ENCODE results near the gene KLF11. TPM values are rescaled to one million over a fixed set of nuclear protein-coding genes. Genes with fewer than 3 reads are reported as not detected.

The KLF11 gene
- total and polyA plus RNA-seq, 2 of the 8 experiments (the other 6 are each of a cell fraction or from before 2014, with no cell fraction given) = 6.4 to 10.1 TPM

DNA sequence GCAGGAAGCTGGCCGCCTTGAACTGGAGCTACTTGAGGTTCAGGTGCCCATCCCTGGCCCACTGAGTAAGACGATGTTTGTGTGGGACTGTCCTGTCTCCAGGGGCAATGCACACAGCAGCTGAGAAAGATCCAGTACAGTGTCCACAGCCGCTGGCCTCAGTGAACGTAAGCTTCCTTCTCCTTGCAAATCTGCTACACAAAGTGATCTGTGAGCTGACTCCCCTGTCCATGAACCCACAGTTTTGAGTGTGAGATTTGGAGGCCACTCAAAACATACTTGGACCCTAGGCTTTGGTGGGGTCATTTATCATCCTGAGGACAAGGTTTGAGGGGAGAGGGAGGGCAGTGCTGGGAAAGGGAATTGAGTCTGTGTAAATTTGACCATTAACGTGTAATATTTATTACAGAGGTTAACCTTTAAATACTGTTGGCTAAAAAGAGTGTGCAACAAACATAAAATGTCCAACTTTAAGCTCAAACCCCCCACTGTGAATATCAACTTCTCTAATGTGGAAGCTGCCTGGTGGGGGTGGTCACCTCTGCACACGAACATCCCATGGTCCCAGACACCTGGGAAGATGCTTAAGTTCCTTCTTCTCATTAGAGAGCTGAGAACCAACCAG lies 41.8 kb downstream of the KLF11 start:
- no peaks in the 10 kb centered on the region for H3K79me1 ChIP-seq (ENCODE audit: low read depth, low read length)
- FAIRE-seq (no peak), DNase-seq (ENCODE audit: low read depth in 1 of 2, low spot score in 2 of 2) (no peak)
- no peak overlapping the region for H2AFZ ChIP-seq (ENCODE audit: low read length)
- H2BK120ac ChIP-seq (replicated peaks; ENCODE audit: low read depth, low read length) = no peak overlapping the region
- TF ChIP-seq RBBP5 (IDR thresholded peaks at IDR 0.05; ENCODE audit: borderline replicate concordance, low read depth, low read length) = no peak
- no peak for TF ChIP-seq KDM5A (IDR thresholded peaks at IDR 0.05; ENCODE audit: low read length)
- TF ChIP-seq POLR2A (IDR thresholded peaks at IDR 0.05; ENCODE audit: control extremely low read depth in 1 of 2, low read depth in 2 of 2, low read length in 2 of 2) = no peak
- TF ChIP-seq SAP30 (IDR thresholded peaks at IDR 0.05; ENCODE audit: insufficient read depth, insufficient replicate concordance, low read length) = no peak
- no peak for TF ChIP-seq SIN3A (conservative IDR thresholded peaks at IDR 0.05 in 1 of 2, IDR thresholded peaks at IDR 0.05 in 1 of 2; ENCODE audit: low read depth in 1 of 2, low read length in 2 of 2)
- no peak for TF ChIP-seq JUN (IDR thresholded peaks at IDR 0.05; ENCODE audit: low read depth, low read length)
- no peak for TF ChIP-seq NRF1 (IDR thresholded peaks at IDR 0.05; ENCODE audit: low read depth, low read length)
- no peak for TF ChIP-seq EZH2 (IDR thresholded peaks at IDR 0.05; ENCODE audit: low read depth, low read length, severe bottlenecking)
- H3K14ac ChIP-seq (ENCODE audit: insufficient read length) = no peak overlapping the region
- no peak overlapping the region for H3K56ac ChIP-seq (replicated peaks; ENCODE audit: insufficient read length, low read depth, low read length)
- peaks cover 3 to 13% (median 10%) of the 10 kb centered on the region in 4 experiments for H3K27me3 ChIP-seq (replicated peaks in 1 of 4; ENCODE audit: control insufficient read depth in 3 of 4, extremely low read depth in 1 of 4, insufficient read depth in 3 of 4, low read length in 3 of 4)
- ChIA-PET CTCF (ENCODE audit: partially characterized antibody) (interaction anchor here (1.0 to 24.1 kb wide), 10 partner anchors 9 to 315 kb away, joined by 3 to 429 read pairs (median 4); partner anchors contain the start of gene CYS1), POLR2A (ENCODE audit: partially characterized antibody) (interaction anchor here (0.7 to 1.6 kb wide), 8 partner anchors 9 to 50 kb away, joined by 3 to 4 read pairs (median 3); no protein-coding TSS in a partner anchor)
- H3K9ac ChIP-seq (replicated peaks in 1 of 4; ENCODE audit: extremely low read depth in 1 of 4, low read depth in 3 of 4, low read length in 3 of 4) = no peak overlapping the region
- no peak overlapping the region for H3K4me3 ChIP-seq (ENCODE audit: extremely low read depth in 1 of 4, insufficient read depth in 2 of 4, low read depth in 3 of 4, low read length in 4 of 4)
- H2BK15ac ChIP-seq (ENCODE audit: low read length) = no peak overlapping the region
- no peaks in the 10 kb centered on the region for H3K79me2 ChIP-seq (ENCODE audit: control insufficient read depth in 1 of 2, insufficient read depth in 2 of 2, low read length in 2 of 2)
- no peaks in the 10 kb centered on the region for H4K20me1 ChIP-seq (replicated peaks in 1 of 2; ENCODE audit: control insufficient read depth in 1 of 2, insufficient read depth in 2 of 2, low read length in 2 of 2)
- H2BK5ac ChIP-seq (ENCODE audit: low read depth, low read length) = no peak overlapping the region
- H3K9me3 ChIP-seq (ENCODE audit: insufficient read depth in 2 of 2, low read depth in 1 of 2, low read length in 1 of 2) = no peaks in the 10 kb centered on the region
- H2BK12ac ChIP-seq (ENCODE audit: low read depth, low read length) = no peak overlapping the region
- H3K4me2 ChIP-seq (ENCODE audit: insufficient read depth in 1 of 2, low read depth in 2 of 2, low read length in 2 of 2) = no peak overlapping the region
- peaks cover 0 to 4% (median 2%) of the 10 kb centered on the region in 4 experiments; a peak in 1 of 7 replicates for H3K4me1 ChIP-seq (replicated peaks in 1 of 4; ENCODE audit: control insufficient read depth in 3 of 4, insufficient read depth in 4 of 4, low read length in 3 of 4)
- H4K91ac ChIP-seq (replicated peaks; ENCODE audit: insufficient read length, low read length) = no peak overlapping the region
- H3K4ac ChIP-seq (replicated peaks; ENCODE audit: insufficient read length, low read depth, low read length) = no peak overlapping the region
- H4K5ac ChIP-seq (ENCODE audit: insufficient read length, low read depth, low read length) = no peak overlapping the region
- H3K23ac ChIP-seq (ENCODE audit: insufficient read length) = no peak overlapping the region
- H3K36me3 ChIP-seq (ENCODE audit: control insufficient read depth in 2 of 4, insufficient read depth in 4 of 4, low read length in 3 of 4) = no peaks in the 10 kb centered on the region
- H3K18ac ChIP-seq (ENCODE audit: extremely low read depth, low read length) = no peak overlapping the region
- no peak overlapping the region for H3K27ac ChIP-seq (ENCODE audit: low read depth, low read length)
- H2AK5ac ChIP-seq (ENCODE audit: low read depth, low read length) = no peak overlapping the region
- no peak overlapping the region for H4K8ac ChIP-seq (ENCODE audit: extremely low read depth, insufficient read depth, low read length)
- H3K23me2 ChIP-seq (ENCODE audit: low read depth, low read length) = peaks cover 5% of the 10 kb centered on the region; the same call in 1 of the 2 replicates
- 68% methylated on average over 6 of the region's 6 CpGs; no CpG with 5 or more reads in 1 of the 2 experiments for WGBS, 2 experiments (ENCODE audit: extremely low coverage in 1 of 2, insufficient coverage in 1 of 2, insufficient read length in 1 of 2, insufficient replicate concordance in 2 of 2, low coverage in 1 of 2, low lambda C conversion rate in 2 of 2, missing lambda C conversion rate in 1 of 2)
- H2BK20ac ChIP-seq (ENCODE audit: low read length) = no peak overlapping the region
